ENCODE measurements around the gene FDXR.

DNA sequence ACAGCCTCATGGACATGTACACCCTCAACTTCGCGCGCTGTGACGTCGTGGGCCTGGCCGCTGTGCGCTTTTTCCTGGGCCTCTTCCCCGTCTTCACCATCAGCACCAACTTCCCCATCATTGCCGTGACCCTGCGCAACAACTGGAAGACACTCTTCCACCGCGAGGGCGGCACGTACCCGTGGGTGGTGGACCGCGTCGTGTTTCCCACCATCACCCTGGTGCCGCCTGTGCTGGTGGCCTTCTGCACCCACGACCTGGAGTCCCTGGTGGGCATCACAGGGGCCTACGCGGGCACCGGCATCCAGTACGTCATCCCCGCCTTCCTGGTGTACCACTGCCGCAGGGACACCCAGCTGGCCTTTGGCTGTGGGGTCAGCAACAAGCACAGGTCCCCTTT, 36.6 kb downstream of the FDXR start:
- TF ChIP-seq, protein P1, sequence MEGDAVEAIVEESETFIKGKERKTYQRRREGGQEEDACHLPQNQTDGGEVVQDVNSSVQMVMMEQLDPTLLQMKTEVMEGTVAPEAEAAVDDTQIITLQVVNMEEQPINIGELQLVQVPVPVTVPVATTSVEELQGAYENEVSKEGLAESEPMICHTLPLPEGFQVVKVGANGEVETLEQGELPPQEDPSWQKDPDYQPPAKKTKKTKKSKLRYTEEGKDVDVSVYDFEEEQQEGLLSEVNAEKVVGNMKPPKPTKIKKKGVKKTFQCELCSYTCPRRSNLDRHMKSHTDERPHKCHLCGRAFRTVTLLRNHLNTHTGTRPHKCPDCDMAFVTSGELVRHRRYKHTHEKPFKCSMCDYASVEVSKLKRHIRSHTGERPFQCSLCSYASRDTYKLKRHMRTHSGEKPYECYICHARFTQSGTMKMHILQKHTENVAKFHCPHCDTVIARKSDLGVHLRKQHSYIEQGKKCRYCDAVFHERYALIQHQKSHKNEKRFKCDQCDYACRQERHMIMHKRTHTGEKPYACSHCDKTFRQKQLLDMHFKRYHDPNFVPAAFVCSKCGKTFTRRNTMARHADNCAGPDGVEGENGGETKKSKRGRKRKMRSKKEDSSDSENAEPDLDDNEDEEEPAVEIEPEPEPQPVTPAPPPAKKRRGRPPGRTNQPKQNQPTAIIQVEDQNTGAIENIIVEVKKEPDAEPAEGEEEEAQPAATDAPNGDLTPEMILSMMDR (IDR thresholded peaks at IDR 0.05) = no peak
- TF ChIP-seq EZH2 (IDR thresholded peaks at IDR 0.05; ENCODE audit: borderline replicate concordance, insufficient read depth, low read depth, low read length, poor library complexity, severe bottlenecking) = no peak
